ENCODE data around the gene MIF4GD.
"Not testable (repeated sequence)": the region's sequence is repeated elsewhere in the genome, so short reads cannot be mapped to it uniquely, and the experiment has no call there.

- TF ChIP-seq CTCF (IDR thresholded peaks at IDR 0.05; ENCODE audit: borderline replicate concordance, extremely low read depth, low read length, poor library complexity, severe bottlenecking); EZH2 (IDR thresholded peaks at IDR 0.05; ENCODE audit: borderline replicate concordance, low read depth, low read length, severe bottlenecking): not testable (repeated sequence)
Observed at GRCh38 chr17:75280189-75280588, 9.2 kb upstream of the MIF4GD start.
